Activated CD4-positive, alpha-beta T cell treated with anti-CD3 and anti-CD28 coated beads for 48 hours (primary cell): ENCODE measurements around the gene DLX1.

ENCODE experiments used
- DNase-seq: peaks from one replicate; pipeline ENCODE4 v3.0.0-alpha.2; 2020

DLX1 gene

GRCh38 chr2:172087780-172088244 is 2.5 kb downstream of the DLX1 start:
- no peak for DNase-seq

- DNase-seq: peak; percentile 25
These were observed 3.1 kb downstream of the DLX1 start for GRCh38 chr2:172088245-172089004.

- DNase-seq: no peak
These were observed 3.7 kb downstream of the DLX1 start for GRCh38 chr2:172089005-172089504.

GRCh38 chr2:172089633-172090032 is 4.3 kb downstream of the DLX1 start:
- no peak for DNase-seq

GRCh38 chr2:172090044-172090961 is 5.0 kb downstream of the DLX1 start:
- peak; percentile 25 for DNase-seq

GRCh38 chr2:172091000-172091641 is 5.8 kb downstream of the DLX1 start:
- no peak for DNase-seq

GRCh38 chr2:172091761-172092566 is 6.7 kb downstream of the DLX1 start:
- no peak for DNase-seq

- no peak for DNase-seq
These were observed 7.6 kb downstream of the DLX1 start for GRCh38 chr2:172092716-172093415.

GRCh38 chr2:172093416-172094293 is 8.3 kb downstream of the DLX1 start:
- no peak for DNase-seq

- DNase-seq: no peak
These were observed 9.2 kb downstream of the DLX1 start for GRCh38 chr2:172094294-172095145.

- peak; percentile 62 for DNase-seq
These were observed 10.0 kb downstream of the DLX1 start for GRCh38 chr2:172095146-172095904.

- no peak for DNase-seq
These were observed 10.8 kb downstream of the DLX1 start for GRCh38 chr2:172095905-172096625.

GRCh38 chr2:172096626-172097547 is 11.6 kb downstream of the DLX1 start:
- peak; percentile 29 for DNase-seq

- DNase-seq: peak; percentile 22
These were observed 12.3 kb downstream of the DLX1 start for GRCh38 chr2:172097557-172098131.

- DNase-seq: no peak
These were observed 13.0 kb downstream of the DLX1 start for GRCh38 chr2:172098287-172098649.

- peak; percentile 59 for DNase-seq
These were observed 13.6 kb downstream of the DLX1 start for GRCh38 chr2:172098650-172099471.
